SK-N-SH (cell line): ENCODE results near the gene SERF2. TPM values are rescaled to one million over a fixed set of nuclear protein-coding genes. Genes with fewer than 3 reads are reported as not detected.

Experiments used
- CTCF ChIA-PET: fragments of 300-600, 350-600 bp; formaldehyde crosslinking; extraction: SDS; loops from one replicate; lab custom pipeline; 2021; lab: Yijun Ruan, JAX
- POLR2A ChIA-PET: fragments of 350-600 bp; sonication (Branson Sonifier 250); formaldehyde crosslinking; extraction: SDS; loops from one replicate; lab custom pipeline; 2020; ENCODE audit warnings: antibody characterized with exemption, inconsistent platforms; lab: Yijun Ruan, JAX
- DNase-seq: peaks from one replicate; pipeline ENCODE4 v3.0.0; 2012
- H2AFZ ChIP-seq: fragments of 200-600 bp; sonication (generic); 2 replicates; pipeline ENCODE4 v1.8.1; 2016; ENCODE audit warnings: antibody characterized with exemption, mild to moderate bottlenecking, low read depth
- H3F3A ChIP-seq: fragments of 200-600 bp; sonication (generic); replicated peaks from 2 replicates; pipeline ENCODE3; 2016; ENCODE audit warnings: antibody characterized with exemption, mild to moderate bottlenecking; ENCODE audit not compliant: insufficient read depth
- H3K27ac ChIP-seq, 2 experiments: fragments of 200-500 bp in 1 of 2; fragments of 200-600 bp in 1 of 2; sonication (Bioruptor generic) in 1 of 2; sonication (generic), shearing (Covaris generic) in 1 of 2; 2 replicates each; pipeline versions ENCODE4 v1.5.1 to v1.6.1; 2014 to 2016; ENCODE audit warnings: low read depth in 2 of 2, inconsistent platforms in 1 of 2, low read length in 1 of 2, mild to moderate bottlenecking in 1 of 2, mixed read lengths in 1 of 2
- H3K27me3 ChIP-seq: fragments of 200-600 bp; sonication (generic), shearing (Covaris generic); 2 replicates; pipeline ENCODE4 v1.6.1; 2016; ENCODE audit warnings: mixed run types; ENCODE audit not compliant: insufficient read depth
- H3K36me3 ChIP-seq, 2 experiments: fragments of 200-500 bp in 1 of 2; fragments of 200-600 bp in 1 of 2; sonication (Bioruptor generic) in 1 of 2; sonication (generic) in 1 of 2; replicated peaks in 1 of 2; 2 replicates each; pipeline versions ENCODE3 to v1.5.1; 2014 to 2016; ENCODE audit warnings: low read length in 1 of 2, mild to moderate bottlenecking in 1 of 2; ENCODE audit not compliant: insufficient read depth in 2 of 2, control insufficient read depth in 1 of 2
- H3K4me1 ChIP-seq, 2 experiments: fragments of 200-500 bp in 1 of 2; fragments of 200-600 bp in 1 of 2; sonication (Bioruptor generic) in 1 of 2; sonication (generic), shearing (Covaris generic) in 1 of 2; 2 replicates each; pipeline versions ENCODE4 v1.5.1 to v1.6.1; 2014 to 2016; ENCODE audit warnings: low read depth in 1 of 2, low read length in 1 of 2, mixed run types in 1 of 2; ENCODE audit not compliant: insufficient read depth in 2 of 2, control insufficient read depth in 1 of 2
- H3K4me2 ChIP-seq: fragments of 200-600 bp; sonication (generic), shearing (Covaris generic); 2 replicates; pipeline ENCODE4 v1.6.1; 2017; ENCODE audit warnings: mixed run types
- H3K4me3 ChIP-seq, 2 experiments: fragments of 200-500 bp in 1 of 2; fragments of 200-600 bp in 1 of 2; sonication (Bioruptor generic) in 1 of 2; sonication (generic), shearing (Covaris generic) in 1 of 2; 2 replicates each; pipeline versions ENCODE4 v1.5.1 to v1.8.1; 2014 to 2016; ENCODE audit warnings: low read depth in 2 of 2, inconsistent platforms in 1 of 2, low read length in 1 of 2, mild to moderate bottlenecking in 1 of 2, mixed read lengths in 1 of 2, moderate library complexity in 1 of 2
- H3K79me2 ChIP-seq: fragments of 200-600 bp; sonication (generic); 2 replicates; pipeline ENCODE4 v1.8.1; 2017; ENCODE audit warnings: mild to moderate bottlenecking; ENCODE audit not compliant: insufficient read depth
- H3K9ac ChIP-seq: fragments of 200-600 bp; sonication (generic); 2 replicates; pipeline ENCODE4 v1.6.1; 2017; ENCODE audit warnings: mixed run types
- H3K9me2 ChIP-seq: fragments of 200-600 bp; sonication (generic); 2 replicates; pipeline ENCODE4 v1.6.1; 2017; ENCODE audit warnings: mixed run types
- H3K9me3 ChIP-seq: fragments of 200-600 bp; sonication (generic); 2 replicates; pipeline ENCODE4 v1.6.1; 2017; ENCODE audit warnings: mixed run types, mild to moderate bottlenecking, moderate library complexity
- H4K20me1 ChIP-seq: fragments of 200-600 bp; sonication (generic); 2 replicates; pipeline ENCODE4 v1.6.1; 2017; ENCODE audit warnings: mild to moderate bottlenecking, mixed run types; ENCODE audit not compliant: insufficient read depth
- CHD2 ChIP-seq: fragments of 150-350 bp; IDR thresholded peaks from 2 replicates; pipeline ENCODE4 v1.6.1; 2018; ENCODE audit warnings: low read length; ENCODE audit not compliant: partially characterized antibody
- EZH2phosphoT487 ChIP-seq: fragments of 200-600 bp; sonication (generic); IDR thresholded peaks from 2 replicates; pipeline ENCODE4 v1.6.1; 2017; ENCODE audit warnings: low read depth, mixed run types, mild to moderate bottlenecking, antibody characterized with exemption, moderate library complexity, borderline replicate concordance
- FOXJ3 ChIP-seq: sonication (generic); formaldehyde crosslinking; IDR thresholded peaks from 2 replicates; pipeline ENCODE4 v1.5.1; 2020; ENCODE audit warnings: mild to moderate bottlenecking, missing genetic modification reagents
- FOXM1 ChIP-seq: IDR thresholded peaks from 2 replicates; pipeline ENCODE4 v1.4.0; 2012; ENCODE audit warnings: low read depth, mild to moderate bottlenecking
- MXI1 ChIP-seq: IDR thresholded peaks from 2 replicates; pipeline ENCODE4 v1.6.1; 2012; ENCODE audit warnings: mild to moderate bottlenecking, low read depth, low read length, improper control_type of control experiment
- NFIC ChIP-seq: IDR thresholded peaks from 2 replicates; pipeline ENCODE4 v1.4.0; 2012; ENCODE audit warnings: borderline replicate concordance
- NRF1 ChIP-seq: IDR thresholded peaks from 2 replicates; pipeline ENCODE4 v1.6.1; 2012; ENCODE audit warnings: low read depth, mild to moderate bottlenecking, low read length
- POLR2AphosphoS5 ChIP-seq: IDR thresholded peaks from 2 replicates; pipeline ENCODE4 v1.6.1; 2012; ENCODE audit warnings: low read depth, low read length
- RFX5 ChIP-seq: IDR thresholded peaks from 2 replicates; pipeline ENCODE4 v1.6.1; 2012; ENCODE audit warnings: mild to moderate bottlenecking, improper control_type of control experiment, low read length
- RXRA ChIP-seq: IDR thresholded peaks from 2 replicates; pipeline ENCODE4 v1.4.0; 2012; ENCODE audit warnings: low read depth, mild to moderate bottlenecking, borderline replicate concordance
- SMC3 ChIP-seq: IDR thresholded peaks from 2 replicates; pipeline ENCODE4 v1.6.1; 2012; ENCODE audit warnings: low read depth, low read length, improper control_type of control experiment
- TAF1 ChIP-seq: IDR thresholded peaks from 2 replicates; pipeline ENCODE4 v1.6.1; 2012; ENCODE audit warnings: low read depth, mild to moderate bottlenecking, low read length, moderate library complexity, borderline replicate concordance
- TCF12 ChIP-seq: IDR thresholded peaks from 2 replicates; pipeline ENCODE4 v1.4.0; 2012
- YY1 ChIP-seq: IDR thresholded peaks from 2 replicates; pipeline ENCODE4 v1.4.0; 2012; ENCODE audit warnings: low read depth, mild to moderate bottlenecking
- WGBS: methylation state at CpG from one replicate; pipeline ENCODE4 v1.1.6; 2017; ENCODE audit warnings: low lambda C conversion rate; 5-methylcytosine and 5-hydroxymethylcytosine counted together
- polyA plus RNA-seq, 3 experiments: library from polyadenylated mRNA; depleted of rRNA; stranded (reverse); fragments of >200 nt; gene quantifications; 2 replicates each; pipeline ENCODE4 v1.2.3, GENCODE V29; 2012
- TF ChIP-seq, protein P1 (sequence below): IDR thresholded peaks from 2 replicates; pipeline ENCODE4 v1.4.0; 2012; ENCODE audit warnings: low read depth, borderline replicate concordance
- TF ChIP-seq, protein P2 (sequence below): IDR thresholded peaks from 2 replicates; pipeline ENCODE4; 2012
- TF ChIP-seq, protein P3 (sequence below): IDR thresholded peaks from 2 replicates; pipeline ENCODE4 v1.4.0; 2012; ENCODE audit warnings: low read depth, borderline replicate concordance
- TF ChIP-seq, protein P4 (sequence below): fragments of 150-350 bp; IDR thresholded peaks from 2 replicates; pipeline ENCODE4 v1.6.1; 2017; ENCODE audit warnings: antibody characterized with exemption, low read length, low read depth, borderline replicate concordance
- TF ChIP-seq, protein P5 (sequence below): IDR thresholded peaks from 2 replicates; pipeline ENCODE4 v1.4.0; 2012; ENCODE audit warnings: low read depth
- TF ChIP-seq, protein P6 (sequence below): fragments of 200-600 bp; sonication (generic); IDR thresholded peaks from 2 replicates; pipeline ENCODE4 v1.6.1; 2017; ENCODE audit warnings: antibody characterized with exemption, mild to moderate bottlenecking, moderate library complexity

SERF2 gene
- polyA plus RNA-seq, 1 of the 3 experiments (the other 2 are of a cell fraction): 1,369 TPM

DNA sequence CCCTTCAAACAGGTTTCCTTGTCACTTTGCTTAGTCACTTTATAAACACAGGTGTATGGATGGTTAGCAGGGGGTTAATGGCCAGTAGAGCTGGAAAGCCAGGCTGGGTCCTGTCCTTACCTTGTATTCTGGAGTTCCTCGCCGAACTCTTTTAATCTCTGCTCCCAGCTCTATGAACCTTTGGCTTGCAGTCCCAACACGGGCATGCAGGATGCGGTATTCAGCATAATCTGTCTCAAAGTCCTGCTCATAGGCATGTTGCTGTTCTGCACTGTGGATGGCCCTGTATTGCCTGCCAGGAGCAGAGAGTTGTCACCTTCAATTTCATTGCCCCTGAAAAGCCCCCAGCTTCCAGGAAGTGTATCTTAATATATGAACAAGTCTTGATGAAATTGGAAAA, 18.1 kb upstream of the SERF2 start:
- CTCF ChIA-PET: interaction anchor here (3.0 kb wide), 1 partner anchor 16 kb away, joined by 13 read pairs; no protein-coding TSS in a partner anchor
- Histone ChIP-seq H3K4me2 (no peak overlapping the region), H3K9me2 (no peaks in the 10 kb centered on the region), H3K27me3 (no peaks in the 10 kb centered on the region), H3K27ac (no peak overlapping the region), H3F3A (peaks cover 55% of the 10 kb centered on the region), H4K20me1 (peaks cover 3% of the 10 kb centered on the region; the same call in 1 of the 2 replicates), H3K4me3 (no peak overlapping the region), H3K9ac (no peak overlapping the region), H3K79me2 (no peaks in the 10 kb centered on the region), H3K36me3 (peaks cover 32 to 42% of the 10 kb centered on the region in 2 experiments)
- 94% methylated on average over 4 of the region's 4 CpGs for WGBS
- POLR2A ChIA-PET: no interaction called here
- TF ChIP-seq TCF12 (no peak), SMC3 (no peak), RFX5 (no peak), RXRA (no peak), FOXJ3 (CRISPR knock-in tag) (no peak), NRF1 (no peak), CHD2 (no peak), MXI1 (no peak), EZH2phosphoT487 (no peak), NFIC (no peak), FOXM1 (no peak), YY1 (no peak), POLR2AphosphoS5 (no peak), TAF1 (no peak)
- TF ChIP-seq, protein P1, sequence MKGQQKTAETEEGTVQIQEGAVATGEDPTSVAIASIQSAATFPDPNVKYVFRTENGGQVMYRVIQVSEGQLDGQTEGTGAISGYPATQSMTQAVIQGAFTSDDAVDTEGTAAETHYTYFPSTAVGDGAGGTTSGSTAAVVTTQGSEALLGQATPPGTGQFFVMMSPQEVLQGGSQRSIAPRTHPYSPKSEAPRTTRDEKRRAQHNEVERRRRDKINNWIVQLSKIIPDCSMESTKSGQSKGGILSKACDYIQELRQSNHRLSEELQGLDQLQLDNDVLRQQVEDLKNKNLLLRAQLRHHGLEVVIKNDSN: no peak
- TF ChIP-seq, protein P2, sequence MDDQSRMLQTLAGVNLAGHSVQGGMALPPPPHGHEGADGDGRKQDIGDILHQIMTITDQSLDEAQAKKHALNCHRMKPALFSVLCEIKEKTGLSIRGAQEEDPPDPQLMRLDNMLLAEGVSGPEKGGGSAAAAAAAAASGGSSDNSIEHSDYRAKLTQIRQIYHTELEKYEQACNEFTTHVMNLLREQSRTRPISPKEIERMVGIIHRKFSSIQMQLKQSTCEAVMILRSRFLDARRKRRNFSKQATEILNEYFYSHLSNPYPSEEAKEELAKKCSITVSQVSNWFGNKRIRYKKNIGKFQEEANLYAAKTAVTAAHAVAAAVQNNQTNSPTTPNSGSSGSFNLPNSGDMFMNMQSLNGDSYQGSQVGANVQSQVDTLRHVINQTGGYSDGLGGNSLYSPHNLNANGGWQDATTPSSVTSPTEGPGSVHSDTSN: no peak
- TF ChIP-seq, protein P3, sequence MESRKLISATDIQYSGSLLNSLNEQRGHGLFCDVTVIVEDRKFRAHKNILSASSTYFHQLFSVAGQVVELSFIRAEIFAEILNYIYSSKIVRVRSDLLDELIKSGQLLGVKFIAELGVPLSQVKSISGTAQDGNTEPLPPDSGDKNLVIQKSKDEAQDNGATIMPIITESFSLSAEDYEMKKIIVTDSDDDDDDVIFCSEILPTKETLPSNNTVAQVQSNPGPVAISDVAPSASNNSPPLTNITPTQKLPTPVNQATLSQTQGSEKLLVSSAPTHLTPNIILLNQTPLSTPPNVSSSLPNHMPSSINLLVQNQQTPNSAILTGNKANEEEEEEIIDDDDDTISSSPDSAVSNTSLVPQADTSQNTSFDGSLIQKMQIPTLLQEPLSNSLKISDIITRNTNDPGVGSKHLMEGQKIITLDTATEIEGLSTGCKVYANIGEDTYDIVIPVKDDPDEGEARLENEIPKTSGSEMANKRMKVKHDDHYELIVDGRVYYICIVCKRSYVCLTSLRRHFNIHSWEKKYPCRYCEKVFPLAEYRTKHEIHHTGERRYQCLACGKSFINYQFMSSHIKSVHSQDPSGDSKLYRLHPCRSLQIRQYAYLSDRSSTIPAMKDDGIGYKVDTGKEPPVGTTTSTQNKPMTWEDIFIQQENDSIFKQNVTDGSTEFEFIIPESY: no peak
- TF ChIP-seq, protein P4, sequence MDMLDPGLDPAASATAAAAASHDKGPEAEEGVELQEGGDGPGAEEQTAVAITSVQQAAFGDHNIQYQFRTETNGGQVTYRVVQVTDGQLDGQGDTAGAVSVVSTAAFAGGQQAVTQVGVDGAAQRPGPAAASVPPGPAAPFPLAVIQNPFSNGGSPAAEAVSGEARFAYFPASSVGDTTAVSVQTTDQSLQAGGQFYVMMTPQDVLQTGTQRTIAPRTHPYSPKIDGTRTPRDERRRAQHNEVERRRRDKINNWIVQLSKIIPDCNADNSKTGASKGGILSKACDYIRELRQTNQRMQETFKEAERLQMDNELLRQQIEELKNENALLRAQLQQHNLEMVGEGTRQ: no peak
- TF ChIP-seq, protein P5, sequence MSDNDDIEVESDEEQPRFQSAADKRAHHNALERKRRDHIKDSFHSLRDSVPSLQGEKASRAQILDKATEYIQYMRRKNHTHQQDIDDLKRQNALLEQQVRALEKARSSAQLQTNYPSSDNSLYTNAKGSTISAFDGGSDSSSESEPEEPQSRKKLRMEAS: no peak
- TF ChIP-seq, protein P6, sequence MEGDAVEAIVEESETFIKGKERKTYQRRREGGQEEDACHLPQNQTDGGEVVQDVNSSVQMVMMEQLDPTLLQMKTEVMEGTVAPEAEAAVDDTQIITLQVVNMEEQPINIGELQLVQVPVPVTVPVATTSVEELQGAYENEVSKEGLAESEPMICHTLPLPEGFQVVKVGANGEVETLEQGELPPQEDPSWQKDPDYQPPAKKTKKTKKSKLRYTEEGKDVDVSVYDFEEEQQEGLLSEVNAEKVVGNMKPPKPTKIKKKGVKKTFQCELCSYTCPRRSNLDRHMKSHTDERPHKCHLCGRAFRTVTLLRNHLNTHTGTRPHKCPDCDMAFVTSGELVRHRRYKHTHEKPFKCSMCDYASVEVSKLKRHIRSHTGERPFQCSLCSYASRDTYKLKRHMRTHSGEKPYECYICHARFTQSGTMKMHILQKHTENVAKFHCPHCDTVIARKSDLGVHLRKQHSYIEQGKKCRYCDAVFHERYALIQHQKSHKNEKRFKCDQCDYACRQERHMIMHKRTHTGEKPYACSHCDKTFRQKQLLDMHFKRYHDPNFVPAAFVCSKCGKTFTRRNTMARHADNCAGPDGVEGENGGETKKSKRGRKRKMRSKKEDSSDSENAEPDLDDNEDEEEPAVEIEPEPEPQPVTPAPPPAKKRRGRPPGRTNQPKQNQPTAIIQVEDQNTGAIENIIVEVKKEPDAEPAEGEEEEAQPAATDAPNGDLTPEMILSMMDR: no peak
- TF ChIP-seq, all 33 proteins: peak for 0
- H3K9me3 ChIP-seq: no peaks in the 10 kb centered on the region
- no peak overlapping the region for H2AFZ ChIP-seq
- peaks cover 0 to 3% of the 10 kb centered on the region in 2 experiments; a peak in 1 of 4 replicates for H3K4me1 ChIP-seq
- no peak for DNase-seq
